Choroid plexus epithelial cell (primary cell): ENCODE measurements around the gene FRS3.
A peak's percentile ranks its signal among the peaks of the same experiment; 100 is the strongest.
"Not testable (repeated sequence)": the region's sequence is repeated elsewhere in the genome, so short reads cannot be mapped to it uniquely, and the experiment has no call there.

ENCODE experiments used
- DNase-seq: peaks from one replicate; pipeline ENCODE4 v3.0.0-alpha.2; 2010; ENCODE audit warnings: low read depth
- H3K4me3 ChIP-seq: 2 replicates; pipeline ENCODE4 v1.5.1; 2011; ENCODE audit warnings: low read depth, mild to moderate bottlenecking, control low read depth, low read length, moderate library complexity
- TF ChIP-seq, protein P1 (sequence below): conservative IDR thresholded peaks from 2 replicates; pipeline ENCODE4 v1.5.1; 2011; ENCODE audit warnings: low read depth, mild to moderate bottlenecking, control low read depth, inconsistent platforms, low read length, moderate library complexity

FRS3 gene

GRCh38 chr6:41818271-41819054, 38.8 kb upstream of the FRS3 start:
- peak; percentile 23 for DNase-seq
- TF ChIP-seq, protein P1, sequence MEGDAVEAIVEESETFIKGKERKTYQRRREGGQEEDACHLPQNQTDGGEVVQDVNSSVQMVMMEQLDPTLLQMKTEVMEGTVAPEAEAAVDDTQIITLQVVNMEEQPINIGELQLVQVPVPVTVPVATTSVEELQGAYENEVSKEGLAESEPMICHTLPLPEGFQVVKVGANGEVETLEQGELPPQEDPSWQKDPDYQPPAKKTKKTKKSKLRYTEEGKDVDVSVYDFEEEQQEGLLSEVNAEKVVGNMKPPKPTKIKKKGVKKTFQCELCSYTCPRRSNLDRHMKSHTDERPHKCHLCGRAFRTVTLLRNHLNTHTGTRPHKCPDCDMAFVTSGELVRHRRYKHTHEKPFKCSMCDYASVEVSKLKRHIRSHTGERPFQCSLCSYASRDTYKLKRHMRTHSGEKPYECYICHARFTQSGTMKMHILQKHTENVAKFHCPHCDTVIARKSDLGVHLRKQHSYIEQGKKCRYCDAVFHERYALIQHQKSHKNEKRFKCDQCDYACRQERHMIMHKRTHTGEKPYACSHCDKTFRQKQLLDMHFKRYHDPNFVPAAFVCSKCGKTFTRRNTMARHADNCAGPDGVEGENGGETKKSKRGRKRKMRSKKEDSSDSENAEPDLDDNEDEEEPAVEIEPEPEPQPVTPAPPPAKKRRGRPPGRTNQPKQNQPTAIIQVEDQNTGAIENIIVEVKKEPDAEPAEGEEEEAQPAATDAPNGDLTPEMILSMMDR: no peak

DNA sequence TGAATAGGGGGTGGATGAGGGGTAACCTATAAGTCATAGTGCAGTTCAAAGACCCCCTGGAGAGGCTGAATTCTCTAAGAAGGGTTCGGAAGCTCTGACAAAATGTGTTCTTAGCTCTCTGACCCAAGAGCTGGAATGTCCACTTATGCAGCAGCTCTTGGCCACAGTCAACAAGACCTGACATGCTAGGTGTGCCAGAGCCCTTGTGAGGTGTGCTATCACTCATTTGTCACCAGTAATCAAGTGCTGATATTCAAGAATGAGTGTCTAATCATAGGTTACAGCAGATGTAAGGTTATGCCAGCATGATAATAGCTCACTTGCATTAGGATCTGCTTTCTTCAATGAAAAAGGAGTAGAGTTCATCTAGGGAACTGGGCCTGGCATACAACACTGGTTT, 35.9 kb upstream of the FRS3 start:
- TF ChIP-seq, protein P1: no peak
- no peak overlapping the region for H3K4me3 ChIP-seq
- DNase-seq: no peak

More at GRCh38 chr6:41818271-41819054, 38.8 kb upstream of the FRS3 start:
- no peak overlapping the region for H3K4me3 ChIP-seq

GRCh38 chr6:41814629-41815028, 34.9 kb upstream of the FRS3 start:
- TF ChIP-seq, protein P1: no peak

GRCh38 chr6:41813956-41814355, 34.3 kb upstream of the FRS3 start:
- DNase-seq: no peak
- H3K4me3 ChIP-seq: no peak overlapping the region
- TF ChIP-seq, protein P1: no peak

More at GRCh38 chr6:41814629-41815028, 34.9 kb upstream of the FRS3 start:
- DNase-seq: no peak
- no peak overlapping the region for H3K4me3 ChIP-seq

- DNase-seq: no peak
- TF ChIP-seq, protein P1: no peak
- H3K4me3 ChIP-seq: no peak overlapping the region
These were observed 33.8 kb upstream of the FRS3 start for GRCh38 chr6:41813469-41813868.

- not testable (repeated sequence) for DNase-seq
These were observed 32.2 kb upstream of the FRS3 start for GRCh38 chr6:41811946-41812345.

DNA sequence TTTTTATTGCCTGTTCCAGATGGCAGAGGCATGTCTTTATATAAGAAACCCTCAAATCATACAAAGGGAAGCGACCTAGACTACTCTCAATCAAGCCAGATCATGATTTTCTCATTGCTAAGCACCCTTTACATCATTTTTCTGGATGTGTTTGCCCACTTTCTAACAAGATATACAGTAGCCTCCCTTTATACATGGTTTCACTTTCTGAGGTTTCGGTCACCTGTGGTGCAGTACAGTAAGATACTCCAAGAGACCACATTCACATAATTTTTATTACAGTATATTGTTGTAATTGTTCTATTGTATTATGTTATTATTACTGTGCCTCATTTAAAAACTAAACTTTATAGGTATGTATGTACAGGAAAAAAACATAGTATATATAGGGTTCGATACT, 31.4 kb upstream of the FRS3 start:
- no peak for DNase-seq
- no peak overlapping the region for H3K4me3 ChIP-seq
- TF ChIP-seq, protein P1: no peak

More at GRCh38 chr6:41811946-41812345, 32.2 kb upstream of the FRS3 start:
- H3K4me3 ChIP-seq: not testable (repeated sequence)
